NCI-H345 (cell line): ENCODE measurements around the gene DPYD.

ENCODE experiments used
- DNase-seq: peaks from one replicate; lab custom pipeline; 2025; lab: John Stamatoyannopoulos, UW

Gene DPYD

DNA sequence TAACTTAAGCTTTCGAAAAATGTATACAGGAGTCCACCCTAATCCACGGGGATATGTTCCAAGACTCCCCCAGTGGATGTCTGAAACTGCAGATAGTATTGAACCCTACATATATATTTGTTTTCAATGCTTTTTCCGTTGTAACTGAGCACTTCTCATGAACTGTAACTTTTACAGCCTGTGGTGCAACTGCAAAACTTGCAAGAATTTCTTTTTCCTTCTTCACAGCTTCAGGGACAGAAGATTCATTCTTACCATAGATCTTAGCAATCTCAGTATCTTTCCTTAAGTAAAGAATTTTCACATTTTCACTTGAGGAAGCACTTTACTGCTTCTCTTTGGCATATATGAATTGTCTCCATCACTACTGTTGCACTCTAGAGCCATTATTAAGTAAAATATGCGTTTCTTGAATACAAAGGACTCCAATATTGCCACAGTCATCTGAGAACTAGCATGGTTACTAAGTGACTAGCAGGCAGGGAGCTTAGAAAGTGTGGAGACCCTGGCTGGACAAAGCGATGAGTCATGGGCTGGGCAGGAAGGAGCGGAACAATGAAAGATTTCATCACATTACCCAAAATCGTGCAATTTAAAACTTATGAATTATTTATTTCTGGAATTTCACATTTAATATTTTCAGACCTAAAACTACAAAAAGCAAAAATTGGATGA is 14.1 kb downstream of the DPYD start:
- DNase-seq, result no peak

GRCh38 chr1:97905141-97905940 is 15.5 kb downstream of the DPYD start:
- no peak for DNase-seq

DNA sequence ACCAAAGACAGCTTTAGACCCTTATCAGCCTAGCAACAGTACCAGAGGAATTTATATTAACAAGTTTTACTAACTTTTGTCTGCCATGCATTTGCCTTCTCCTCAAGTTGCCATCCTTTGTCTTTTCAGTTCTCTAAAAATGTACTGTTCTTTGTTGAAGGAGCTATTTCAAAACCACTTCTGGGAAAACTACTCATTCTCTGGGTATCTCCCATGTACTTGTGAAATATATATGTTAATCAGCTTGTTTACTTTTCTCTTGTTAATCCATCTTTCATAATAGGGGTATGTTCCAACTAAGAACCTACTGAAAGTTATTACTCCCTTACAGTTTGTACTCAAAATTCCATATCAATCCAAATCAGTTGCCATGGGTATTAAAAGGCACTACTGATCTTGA is 16.3 kb downstream of the DPYD start:
- DNase-seq, result no peak

DNA sequence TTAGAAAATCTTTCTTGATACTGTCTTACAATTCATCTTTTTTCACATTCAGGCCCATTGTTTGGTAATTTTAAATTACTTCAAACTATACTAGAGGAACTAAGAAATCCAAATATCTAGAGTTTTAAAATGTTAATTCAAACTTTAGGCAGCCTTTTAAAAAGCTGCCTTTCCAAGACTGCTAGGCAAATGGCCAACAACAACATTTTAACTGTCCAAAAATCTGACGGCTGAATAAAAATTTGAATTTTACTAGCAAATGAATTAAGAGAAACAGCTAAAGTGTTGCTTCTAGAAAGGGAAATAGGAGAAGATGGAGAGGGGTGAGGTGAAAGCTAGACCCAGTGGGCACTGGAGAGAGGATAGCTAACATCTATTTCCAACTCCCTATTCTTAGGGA is 17.2 kb downstream of the DPYD start:
- no peak for DNase-seq

GRCh38 chr1:97902067-97902466 is 18.8 kb downstream of the DPYD start:
- DNase-seq, result no peak

DNA sequence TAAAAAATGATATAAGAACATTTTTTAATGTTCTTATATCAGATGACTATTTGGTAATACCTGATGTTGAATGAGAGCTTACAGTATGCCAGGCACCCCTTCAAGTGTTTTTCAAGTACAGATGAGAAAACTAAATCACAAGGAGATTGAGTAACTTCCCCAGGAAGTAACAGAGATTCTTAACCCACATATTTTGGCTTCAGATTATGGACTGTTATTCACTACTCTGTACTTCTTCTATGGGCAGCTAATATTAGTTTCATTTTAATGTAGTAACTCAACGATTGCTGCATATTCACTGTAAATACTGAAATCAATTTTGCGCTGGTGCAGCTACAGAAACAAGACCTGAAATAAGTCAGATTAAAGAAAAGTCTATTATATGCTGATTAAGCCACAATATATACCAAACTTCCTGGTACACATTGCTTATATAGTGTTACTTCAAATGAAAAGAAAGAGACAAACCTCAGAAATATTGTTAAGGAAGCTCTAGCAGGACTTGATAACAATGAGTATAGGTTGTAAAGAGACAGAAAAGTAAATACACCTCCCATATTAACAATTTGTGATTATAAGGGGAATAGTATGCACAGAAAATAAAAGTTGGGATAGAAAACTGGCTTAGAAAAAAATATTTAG is 19.7 kb downstream of the DPYD start:
- DNase-seq, result no peak

DNA sequence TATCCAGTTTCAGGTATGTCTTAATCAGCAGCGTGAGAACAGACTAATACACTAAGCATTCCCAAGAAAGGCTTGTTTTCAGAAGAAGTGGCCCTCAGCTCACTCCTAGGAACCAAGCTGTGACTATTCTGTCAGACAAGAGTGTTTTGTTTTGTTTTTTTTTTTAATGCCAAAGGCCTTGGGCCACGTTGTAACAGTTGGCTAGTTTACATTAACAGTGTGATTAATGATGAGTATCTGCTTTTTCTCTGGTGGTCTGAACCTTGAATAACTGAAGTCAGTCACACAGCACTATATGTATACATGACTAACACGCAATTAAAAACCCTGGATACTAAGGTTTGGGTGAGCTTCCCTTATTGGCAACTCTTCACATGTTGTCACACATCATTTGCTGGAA is 21.9 kb downstream of the DPYD start:
- DNase-seq, result no peak

DNA sequence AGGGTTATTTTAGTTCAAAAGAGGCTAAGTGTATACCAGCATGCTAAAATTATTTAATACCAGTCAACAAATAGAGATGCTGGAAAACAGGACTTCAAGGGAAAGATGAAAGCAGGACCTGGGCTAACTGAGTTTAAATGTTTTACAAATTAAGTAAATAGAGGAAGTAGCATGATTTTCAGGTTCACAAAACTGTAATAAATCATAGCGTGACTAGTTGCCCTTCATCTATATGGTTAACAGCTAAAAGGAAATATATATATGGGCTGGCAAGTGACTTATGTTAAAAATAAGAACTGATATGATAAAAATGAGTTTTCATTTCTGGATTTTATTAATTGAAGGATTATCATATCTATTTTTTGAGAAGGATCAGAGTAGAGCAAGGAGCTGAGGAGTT is 25.6 kb downstream of the DPYD start:
- no peak for DNase-seq

DNA sequence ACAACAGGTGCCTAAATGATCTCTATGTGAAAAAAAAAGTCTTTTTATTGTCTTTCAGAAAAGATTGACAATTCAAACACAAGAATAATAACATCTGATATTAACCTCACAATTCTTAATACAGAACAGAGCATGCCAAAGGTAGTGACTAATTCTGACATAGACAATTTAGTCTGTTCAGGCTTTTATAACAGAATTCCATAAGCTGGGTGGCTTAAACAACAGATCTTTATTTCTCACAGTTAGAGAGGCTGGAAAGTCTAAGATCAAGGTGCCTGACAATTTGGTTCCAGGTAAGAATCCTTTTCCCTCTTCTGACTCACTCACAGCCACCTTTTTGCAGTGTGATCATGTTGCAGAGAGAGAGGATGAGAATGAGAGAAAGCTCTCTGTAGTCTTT is 27.0 kb downstream of the DPYD start:
- DNase-seq, result no peak

- no peak for DNase-seq
Observed at GRCh38 chr1:97886199-97886598, 34.6 kb downstream of the DPYD start.

DNA sequence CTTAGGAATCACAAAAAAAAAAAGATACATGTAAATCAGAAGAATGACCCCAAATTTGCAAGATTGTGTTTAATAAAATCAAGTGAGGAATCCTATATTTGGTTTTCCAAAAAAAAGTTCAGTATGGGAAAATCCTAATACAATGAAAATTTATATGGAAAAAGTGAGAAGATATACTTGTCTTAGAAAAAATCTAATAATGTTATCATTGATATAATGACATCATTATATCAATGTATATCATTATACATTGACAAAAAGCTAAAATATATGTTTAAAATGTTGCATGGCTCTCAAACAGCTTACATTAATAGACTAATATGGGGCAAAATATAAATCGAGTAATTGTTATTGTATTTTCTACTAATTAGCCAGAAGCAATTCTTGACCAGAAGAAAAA is 37.0 kb downstream of the DPYD start:
- DNase-seq, result no peak

DNA sequence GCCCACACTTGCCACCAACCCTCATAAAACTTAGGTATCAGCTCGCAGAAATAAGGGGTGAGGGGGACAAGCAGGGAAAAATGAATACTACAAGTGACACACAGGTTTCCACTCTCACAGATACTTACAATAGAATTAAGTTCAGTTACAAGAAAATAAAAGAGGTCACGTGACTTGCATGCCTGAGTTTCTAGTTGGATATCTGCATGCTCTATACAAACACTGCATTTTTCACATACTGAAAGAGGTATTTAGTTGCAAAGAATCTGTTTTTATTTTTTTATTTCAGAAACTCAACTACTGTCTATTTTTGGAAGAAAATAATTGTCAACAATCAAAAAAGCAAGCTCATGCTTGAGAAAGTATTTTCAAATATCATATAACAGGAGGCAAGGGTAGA is 43.5 kb downstream of the DPYD start:
- DNase-seq, result no peak

- DNase-seq, result no peak
Observed at GRCh38 chr1:97875996-97876395, 44.8 kb downstream of the DPYD start.

GRCh38 chr1:97870589-97870988 is 50.2 kb downstream of the DPYD start:
- DNase-seq, result no peak

GRCh38 chr1:97869441-97869840 is 51.4 kb downstream of the DPYD start:
- DNase-seq, result no peak

DNA sequence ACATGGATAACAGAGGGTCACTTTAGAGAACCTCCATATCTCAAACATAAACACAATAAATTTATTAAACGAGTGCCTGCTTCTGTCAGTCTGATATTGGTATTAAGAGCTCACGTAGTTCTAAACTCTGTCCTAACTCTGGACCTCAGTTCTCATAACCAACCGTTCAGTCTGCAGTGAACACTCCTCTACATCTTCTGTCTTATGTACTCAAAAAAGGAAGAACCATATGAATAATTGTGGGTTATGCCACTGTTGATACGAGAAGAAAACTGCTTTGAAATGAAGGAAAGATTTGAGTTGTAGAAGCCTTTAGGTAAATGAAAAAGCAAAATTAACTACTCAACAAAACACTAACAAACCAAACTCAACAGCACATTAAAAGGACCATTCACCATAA is 53.7 kb downstream of the DPYD start:
- no peak for DNase-seq

GRCh38 chr1:97864615-97865014 is 56.2 kb downstream of the DPYD start:
- DNase-seq, result no peak

- DNase-seq, result no peak
Observed at GRCh38 chr1:97853221-97853620, 67.6 kb downstream of the DPYD start.

DNA sequence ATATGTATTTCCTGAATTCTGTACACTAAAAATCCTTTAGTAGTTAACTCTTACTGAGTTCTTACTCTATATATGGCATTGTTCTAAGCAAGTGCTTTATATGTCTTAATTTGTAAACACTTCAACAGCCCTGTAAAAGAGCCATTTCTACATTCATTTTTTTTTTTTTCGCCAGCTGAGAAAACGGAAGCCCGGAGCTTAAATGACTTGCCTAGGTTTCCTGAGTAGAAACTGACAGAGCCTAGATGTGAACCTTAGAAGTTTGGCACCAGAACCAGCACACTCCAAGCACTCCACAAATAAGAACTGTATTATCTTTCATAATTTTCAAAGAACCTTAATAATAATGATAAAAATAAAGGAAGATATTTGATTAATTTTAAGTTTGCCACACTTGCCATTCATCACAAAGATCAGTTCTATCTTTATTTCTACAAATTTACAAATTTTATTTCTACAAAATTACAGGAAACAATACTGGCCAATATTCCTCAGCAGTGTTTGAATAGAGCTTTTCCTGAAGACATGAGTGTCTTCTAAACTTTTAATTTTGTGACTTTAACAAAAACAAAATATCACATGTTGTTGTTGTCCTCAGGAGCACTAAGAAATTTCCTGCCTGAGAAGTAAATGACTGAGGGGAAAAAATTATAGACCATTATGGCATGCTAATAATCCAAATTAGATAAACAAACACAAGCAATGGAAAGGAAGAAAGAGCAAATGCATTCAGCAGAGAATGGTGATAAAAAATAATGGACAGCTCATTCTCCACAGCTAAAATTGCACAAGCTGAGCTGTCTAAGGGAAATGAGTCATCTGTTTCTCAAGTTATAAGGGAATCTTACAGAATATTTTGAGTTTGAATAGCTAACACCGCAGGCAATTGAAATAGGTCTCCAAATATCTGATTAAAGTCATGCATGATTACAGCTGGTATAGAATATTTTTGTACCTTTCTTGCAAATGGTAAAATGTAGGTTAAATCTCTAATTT is 71.2 kb downstream of the DPYD start:
- DNase-seq, result no peak

DNA sequence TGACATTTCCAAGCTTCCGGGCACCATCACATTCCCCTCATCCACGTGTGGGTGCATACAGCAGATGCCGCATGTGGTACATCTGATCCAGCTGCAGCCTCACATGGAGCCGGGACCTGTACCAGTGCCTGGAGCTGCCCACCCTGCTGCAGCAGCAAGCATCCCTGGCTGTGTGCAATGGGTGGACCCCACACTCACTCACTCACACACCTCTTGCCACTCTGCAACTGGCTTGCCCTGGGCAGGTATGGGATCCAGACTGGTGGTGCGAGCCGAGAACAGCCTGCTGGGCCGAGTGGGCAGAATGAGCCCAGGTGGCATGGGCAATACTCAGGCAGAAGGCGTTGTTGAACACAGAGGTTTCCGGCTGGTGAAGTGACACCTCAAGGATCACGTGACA is 75.0 kb downstream of the DPYD start:
- no peak for DNase-seq

DNA sequence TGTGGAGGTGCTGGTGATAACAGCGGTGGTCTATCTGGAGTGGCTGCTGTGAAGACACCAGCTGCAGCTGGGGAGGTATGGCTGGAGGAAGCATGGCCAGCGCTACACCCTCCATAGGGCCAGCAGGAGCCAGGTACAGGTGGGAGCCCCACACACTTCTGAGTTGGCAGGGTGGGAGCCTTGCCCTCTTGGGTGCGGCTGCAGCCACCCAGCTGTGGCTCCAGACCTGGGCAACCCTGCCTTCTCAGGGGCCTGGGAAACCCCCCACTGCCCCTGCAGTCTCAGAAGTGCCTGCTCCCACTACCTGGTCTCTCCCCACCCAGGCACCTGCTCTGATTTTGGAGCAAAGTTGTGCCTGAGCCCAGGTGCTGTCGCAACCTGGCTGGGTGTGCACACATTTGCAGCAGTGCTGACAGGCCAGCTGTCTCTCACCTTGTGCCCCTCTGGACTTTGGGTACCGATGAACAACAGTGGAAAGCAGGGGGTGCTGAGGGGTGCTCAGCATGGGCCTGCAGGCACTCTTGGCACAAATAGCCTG is 76.2 kb downstream of the DPYD start:
- DNase-seq, result no peak

DNA sequence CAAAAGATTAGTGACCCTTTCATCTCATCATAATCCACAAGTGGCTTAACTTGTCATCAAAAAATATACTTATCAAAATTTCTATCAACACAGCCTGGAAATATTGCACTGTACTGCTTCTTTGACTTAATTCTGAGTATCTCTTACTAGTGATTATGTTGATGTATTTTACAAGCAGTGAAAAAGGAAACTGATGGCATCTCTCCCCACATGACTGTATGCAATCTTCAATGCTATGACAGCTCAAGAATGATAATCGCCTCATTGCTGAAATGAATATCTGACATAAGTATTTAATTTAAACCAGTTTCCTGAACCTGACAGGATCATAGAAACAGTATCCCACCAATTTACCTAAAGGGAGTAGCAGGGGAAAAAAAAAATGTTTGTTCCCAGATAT is 79.5 kb downstream of the DPYD start:
- no peak for DNase-seq
